ENCODE measurements around the gene MAP4K3. TPM values are rescaled to one million over a fixed set of nuclear protein-coding genes. Genes with fewer than 3 reads are reported as not detected.

Gene MAP4K3
- total RNA-seq, 1 donor from 2014 or later: 48.1 TPM

- Mint-ChIP-seq H3K27me3 (ENCODE audit: unreplicated experiment) (peaks cover 1% of the 10 kb centered on the region), H3K9me3 (ENCODE audit: unreplicated experiment) (peaks cover 4% of the 10 kb centered on the region), H3K4me1 (ENCODE audit: low read depth, unreplicated experiment) (no peaks in the 10 kb centered on the region), H3K36me3 (ENCODE audit: unreplicated experiment) (no peaks in the 10 kb centered on the region), H3K27ac (ENCODE audit: unreplicated experiment) (no peak overlapping the region), H3K4me3 (ENCODE audit: unreplicated experiment) (no peak overlapping the region)
- no peak for DNase-seq
- no peak for TF ChIP-seq CTCF (IDR thresholded peaks at IDR 0.05; ENCODE audit: partially characterized antibody, unreplicated experiment)
Observed at GRCh38 chr2:39483534-39483933, 46.4 kb upstream of the MAP4K3 start.

- Mint-ChIP-seq H3K36me3 (ENCODE audit: unreplicated experiment) (no peaks in the 10 kb centered on the region), H3K27ac (ENCODE audit: unreplicated experiment) (no peak overlapping the region), H3K4me1 (ENCODE audit: low read depth, unreplicated experiment) (no peaks in the 10 kb centered on the region), H3K27me3 (ENCODE audit: unreplicated experiment) (no peaks in the 10 kb centered on the region), H3K4me3 (ENCODE audit: unreplicated experiment) (no peak overlapping the region), H3K9me3 (ENCODE audit: unreplicated experiment) (peaks cover 2% of the 10 kb centered on the region)
- no peak for TF ChIP-seq CTCF (IDR thresholded peaks at IDR 0.05; ENCODE audit: partially characterized antibody, unreplicated experiment)
- DNase-seq: no peak
Observed at GRCh38 chr2:39481611-39482010, 44.5 kb upstream of the MAP4K3 start.

- H3K36me3 Mint-ChIP-seq (ENCODE audit: unreplicated experiment): no peaks in the 10 kb centered on the region
- no peak for TF ChIP-seq CTCF (IDR thresholded peaks at IDR 0.05; ENCODE audit: partially characterized antibody, unreplicated experiment)
- DNase-seq: no peak
- H3K27me3 Mint-ChIP-seq (ENCODE audit: unreplicated experiment): no peaks in the 10 kb centered on the region
- no peaks in the 10 kb centered on the region for H3K9me3 Mint-ChIP-seq (ENCODE audit: unreplicated experiment)
- H3K4me1 Mint-ChIP-seq (ENCODE audit: low read depth, unreplicated experiment): no peaks in the 10 kb centered on the region
- H3K27ac Mint-ChIP-seq (ENCODE audit: unreplicated experiment): no peak overlapping the region
- no peak overlapping the region for H3K4me3 Mint-ChIP-seq (ENCODE audit: unreplicated experiment)
Observed at GRCh38 chr2:39479696-39480095, 42.6 kb upstream of the MAP4K3 start.

- Mint-ChIP-seq H3K27me3 (ENCODE audit: unreplicated experiment) (no peaks in the 10 kb centered on the region), H3K36me3 (ENCODE audit: unreplicated experiment) (no peaks in the 10 kb centered on the region), H3K27ac (ENCODE audit: unreplicated experiment) (no peak overlapping the region), H3K9me3 (ENCODE audit: unreplicated experiment) (no peaks in the 10 kb centered on the region), H3K4me1 (ENCODE audit: low read depth, unreplicated experiment) (no peaks in the 10 kb centered on the region), H3K4me3 (ENCODE audit: unreplicated experiment) (no peak overlapping the region)
- DNase-seq: no peak
- no peak for TF ChIP-seq CTCF (IDR thresholded peaks at IDR 0.05; ENCODE audit: partially characterized antibody, unreplicated experiment)
Observed at GRCh38 chr2:39479053-39479670, 42.1 kb upstream of the MAP4K3 start.

- no peaks in the 10 kb centered on the region for H3K36me3 Mint-ChIP-seq (ENCODE audit: unreplicated experiment)
- no peaks in the 10 kb centered on the region for H3K4me1 Mint-ChIP-seq (ENCODE audit: low read depth, unreplicated experiment)
- TF ChIP-seq CTCF (IDR thresholded peaks at IDR 0.05; ENCODE audit: partially characterized antibody, unreplicated experiment): no peak
- H3K27ac Mint-ChIP-seq (ENCODE audit: unreplicated experiment): no peak overlapping the region
- no peak overlapping the region for H3K4me3 Mint-ChIP-seq (ENCODE audit: unreplicated experiment)
- no peak for DNase-seq
- no peaks in the 10 kb centered on the region for H3K27me3 Mint-ChIP-seq (ENCODE audit: unreplicated experiment)
- H3K9me3 Mint-ChIP-seq (ENCODE audit: unreplicated experiment): no peaks in the 10 kb centered on the region
Observed at GRCh38 chr2:39476524-39476923, 39.4 kb upstream of the MAP4K3 start.
